GM21825 (cell line): ENCODE data around the gene NUBP2.
"Not testable (repeated sequence)": the region's sequence is repeated elsewhere in the genome, so short reads cannot be mapped to it uniquely, and the experiment has no call there.

Source experiments
- ATAC-seq: cut with Tn5 transposase; IDR thresholded peaks from one replicate; pipeline ENCODE4 v1.9.1; 2021; ENCODE audit warnings: mild to moderate bottlenecking, moderate library complexity; ENCODE audit not compliant: unreplicated experiment

NUBP2 gene

GRCh38 chr16:1794908-1795666, 12.3 kb downstream of the NUBP2 start:
- ATAC-seq = no peak

- ATAC-seq = not testable (repeated sequence)
Observed at GRCh38 chr16:1799263-1799662, 16.5 kb downstream of the NUBP2 start.

- ATAC-seq = no peak
Observed at GRCh38 chr16:1800701-1801100, 17.9 kb downstream of the NUBP2 start.

GRCh38 chr16:1807626-1808025, 24.9 kb downstream of the NUBP2 start:
- ATAC-seq = no peak

GRCh38 chr16:1808691-1809090, 25.9 kb downstream of the NUBP2 start:
- ATAC-seq = no peak

GRCh38 chr16:1809281-1809801, 26.6 kb downstream of the NUBP2 start:
- ATAC-seq = no peak

GRCh38 chr16:1810106-1810505, 27.3 kb downstream of the NUBP2 start:
- no peak for ATAC-seq

- ATAC-seq = no peak
Observed at GRCh38 chr16:1810536-1810935, 27.8 kb downstream of the NUBP2 start.

GRCh38 chr16:1812732-1813163, 30.0 kb downstream of the NUBP2 start:
- no peak for ATAC-seq

- no peak for ATAC-seq
Observed at GRCh38 chr16:1815461-1815860, 32.7 kb downstream of the NUBP2 start.

GRCh38 chr16:1816396-1817275, 33.9 kb downstream of the NUBP2 start:
- no peak for ATAC-seq

- no peak for ATAC-seq
Observed at GRCh38 chr16:1817276-1817589, 34.5 kb downstream of the NUBP2 start.

GRCh38 chr16:1817716-1818115, 35.0 kb downstream of the NUBP2 start:
- no peak for ATAC-seq

- ATAC-seq = no peak
Observed at GRCh38 chr16:1818204-1818872, 35.6 kb downstream of the NUBP2 start.

- no peak for ATAC-seq
Observed at GRCh38 chr16:1818873-1819525, 36.2 kb downstream of the NUBP2 start.

- ATAC-seq = no peak
Observed at GRCh38 chr16:1819611-1820010, 36.9 kb downstream of the NUBP2 start.

- ATAC-seq = no peak
Observed at GRCh38 chr16:1820096-1820945, 37.6 kb downstream of the NUBP2 start.

- ATAC-seq = no peak
Observed at GRCh38 chr16:1820946-1821290, 38.2 kb downstream of the NUBP2 start.

- ATAC-seq = no peak
Observed at GRCh38 chr16:1821861-1822611, 39.3 kb downstream of the NUBP2 start.
